H9 (cell line): Measurements from ENCODE around the gene ARF1. TPM values are rescaled to one million over a fixed set of nuclear protein-coding genes. Genes with fewer than 3 reads are reported as not detected.
"Not testable (repeated sequence)": the region's sequence is repeated elsewhere in the genome, so short reads cannot be mapped to it uniquely, and the experiment has no call there.

Experiments used
- DNase-seq: peaks from one replicate; pipeline ENCODE4 v3.0.0-alpha.2; 2017
- H2AFZ ChIP-seq: one replicate; pipeline ENCODE4 v1.6.1; 2013; ENCODE audit warnings: mild to moderate bottlenecking, low read length, control low read depth, moderate library complexity
- H2AK5ac ChIP-seq: 2 replicates; pipeline ENCODE4 v1.6.1; 2013; ENCODE audit warnings: low read length, control low read depth, mixed read lengths; ENCODE audit not compliant: insufficient read length
- H2BK120ac ChIP-seq: one replicate; pipeline ENCODE4 v1.6.1; 2013; ENCODE audit warnings: low read depth, mild to moderate bottlenecking, low read length, control low read depth, inconsistent platforms; ENCODE audit not compliant: poor library complexity, severe bottlenecking
- H2BK12ac ChIP-seq: 2 replicates; pipeline ENCODE4 v1.6.1; 2013; ENCODE audit warnings: low read length, control low read depth, mixed read lengths, low read depth; ENCODE audit not compliant: insufficient read length
- H2BK15ac ChIP-seq: 2 replicates; pipeline ENCODE4 v1.6.1; 2013; ENCODE audit warnings: low read depth, low read length, control low read depth
- H2BK20ac ChIP-seq: one replicate; pipeline ENCODE4 v1.6.1; 2013; ENCODE audit warnings: low read depth, mild to moderate bottlenecking, low read length, control low read depth, inconsistent platforms; ENCODE audit not compliant: poor library complexity, severe bottlenecking
- H2BK5ac ChIP-seq: 2 replicates; pipeline ENCODE4 v1.6.1; 2013; ENCODE audit warnings: low read length, control low read depth, mixed read lengths; ENCODE audit not compliant: insufficient read length
- H3K14ac ChIP-seq: 2 replicates; pipeline ENCODE4 v1.6.1; 2013; ENCODE audit warnings: low read length, control low read depth; ENCODE audit not compliant: insufficient read depth
- H3K18ac ChIP-seq: 2 replicates; pipeline ENCODE4 v1.6.1; 2013; ENCODE audit warnings: low read depth, mild to moderate bottlenecking, mixed read lengths, low read length, control low read depth; ENCODE audit not compliant: insufficient read length
- H3K23ac ChIP-seq: 2 replicates; pipeline ENCODE4 v1.6.1; 2013; ENCODE audit warnings: low read length, control low read depth, mixed read lengths, low read depth; ENCODE audit not compliant: insufficient read length
- H3K23me2 ChIP-seq: 2 replicates; pipeline ENCODE4 v1.6.1; 2013; ENCODE audit warnings: low read depth, mild to moderate bottlenecking, mixed read lengths, low read length, control low read depth; ENCODE audit not compliant: insufficient read length, poor library complexity, severe bottlenecking
- H3K27ac ChIP-seq: 2 replicates; pipeline ENCODE4 v1.5.1; 2013; ENCODE audit warnings: low read length, control low read depth, mixed read lengths, low read depth; ENCODE audit not compliant: insufficient read length
- H3K27me3 ChIP-seq: 2 replicates; pipeline ENCODE4 v1.6.1; 2013; ENCODE audit warnings: low read length, control low read depth, inconsistent platforms; ENCODE audit not compliant: insufficient read depth
- H3K4ac ChIP-seq: 2 replicates; pipeline ENCODE4 v1.6.1; 2013; ENCODE audit warnings: low read depth, mild to moderate bottlenecking, control low read depth, inconsistent platforms, low read length, moderate library complexity
- H3K4me1 ChIP-seq: 2 replicates; pipeline ENCODE4 v1.6.1; 2013; ENCODE audit warnings: low read length, control low read depth, inconsistent platforms; ENCODE audit not compliant: insufficient read depth
- H3K4me2 ChIP-seq: 2 replicates; pipeline ENCODE4 v1.6.1; 2013; ENCODE audit warnings: low read length, control low read depth, mixed read lengths; ENCODE audit not compliant: insufficient read length, insufficient read depth
- H3K56ac ChIP-seq: 2 replicates; pipeline ENCODE4 v1.6.1; 2013; ENCODE audit warnings: low read depth, mild to moderate bottlenecking, mixed read lengths, low read length, control low read depth; ENCODE audit not compliant: insufficient read length
- H3K79me1 ChIP-seq: 2 replicates; pipeline ENCODE4 v1.6.1; 2013; ENCODE audit warnings: low read depth, mild to moderate bottlenecking, moderate library complexity, low read length, control low read depth, inconsistent platforms; ENCODE audit not compliant: insufficient read depth, poor library complexity, severe bottlenecking
- H3K79me2 ChIP-seq: 2 replicates; pipeline ENCODE4 v1.6.1; 2013; ENCODE audit warnings: low read length, control low read depth, inconsistent platforms; ENCODE audit not compliant: insufficient read depth
- H3K9ac ChIP-seq: 2 replicates; pipeline ENCODE4 v1.6.1; 2013; ENCODE audit warnings: low read length, control low read depth, mixed read lengths; ENCODE audit not compliant: insufficient read length; ENCODE audit errors: extremely low read depth
- H3K9me3 ChIP-seq: one replicate; pipeline ENCODE4 v1.6.1; 2013; ENCODE audit warnings: low read depth, low read length, inconsistent platforms; ENCODE audit not compliant: control insufficient read depth
- H3T11ph ChIP-seq: one replicate; pipeline ENCODE4 v1.6.1; 2013; ENCODE audit warnings: mild to moderate bottlenecking, low read length, control low read depth, inconsistent platforms
- H4K20me1 ChIP-seq: one replicate; pipeline ENCODE4 v1.6.1; 2013; ENCODE audit not compliant: control insufficient read depth, insufficient read length, insufficient read depth
- H4K5ac ChIP-seq: 2 replicates; pipeline ENCODE4 v1.6.1; 2013; ENCODE audit warnings: low read depth, mild to moderate bottlenecking, mixed read lengths, low read length, control low read depth; ENCODE audit not compliant: insufficient read length
- H4K8ac ChIP-seq: replicated peaks from 2 replicates; pipeline ENCODE4 v1.6.1; 2013; ENCODE audit warnings: low read length, control low read depth, mixed read lengths, low read depth; ENCODE audit not compliant: insufficient read length
- H4K91ac ChIP-seq: 2 replicates; pipeline ENCODE4 v1.6.1; 2013; ENCODE audit warnings: low read depth, mild to moderate bottlenecking, moderate library complexity, mixed read lengths, low read length, control low read depth; ENCODE audit not compliant: insufficient read length
- H3K27ac Mint-ChIP-seq, 3 experiments: 2 replicates in 2 of 3; 3 replicates in 1 of 3; pipeline ENCODE4 v1.8.0; 2020 to 2021; ENCODE audit warnings: mixed read lengths in 3 of 3, mild to moderate bottlenecking in 1 of 3, moderate library complexity in 1 of 3
- H3K27me3 Mint-ChIP-seq: 2 replicates; pipeline ENCODE4 v1.8.0; 2021; ENCODE audit warnings: low read depth, mild to moderate bottlenecking, moderate library complexity, mixed read lengths
- H3K36me3 Mint-ChIP-seq, 3 experiments: 2 replicates in 2 of 3; 3 replicates in 1 of 3; pipeline ENCODE4 v1.8.0; 2020 to 2021; ENCODE audit warnings: low read depth in 3 of 3, mixed read lengths in 3 of 3; ENCODE audit not compliant: insufficient read depth in 1 of 3
- H3K4me1 Mint-ChIP-seq, 2 experiments: 2 replicates each; pipeline ENCODE4 v1.8.0; 2020; ENCODE audit warnings: mixed read lengths in 2 of 2
- H3K4me3 Mint-ChIP-seq, 2 experiments: 2 replicates in 1 of 2; 3 replicates in 1 of 2; pipeline ENCODE4 v1.8.0; 2020 to 2021; ENCODE audit warnings: mild to moderate bottlenecking in 2 of 2, mixed read lengths in 2 of 2, moderate library complexity in 1 of 2
- H3K9me3 Mint-ChIP-seq, 2 experiments: 2 replicates in 1 of 2; 3 replicates in 1 of 2; pipeline ENCODE4 v1.8.0; 2020; ENCODE audit warnings: mild to moderate bottlenecking in 2 of 2, mixed read lengths in 2 of 2, moderate library complexity in 1 of 2
- CTCF ChIP-seq: fragments of 200-600 bp; sonication (generic); conservative IDR thresholded peaks from 3 replicates; pipeline ENCODE4 v1.8.0; 2021; ENCODE audit warnings: antibody characterized with exemption, mild to moderate bottlenecking
- WGBS: extraction: QIAGEN DNeasy Blood & Tissue Kit; methylation state at CpG from one replicate; pipeline ENCODE4 v1.1.7; 2013; ENCODE audit warnings: missing lambda C conversion rate, low lambda C conversion rate, mixed read lengths; ENCODE audit not compliant: insufficient read length; ENCODE audit errors: extremely low coverage; 5-methylcytosine and 5-hydroxymethylcytosine counted together
- total RNA-seq: library from RNA; stranded (reverse); gene quantifications from 2 replicates; pipeline ENCODE4 v1.2.1, GENCODE V29; 2021

The ARF1 gene
- total RNA-seq, 1 experiment from 2014 or later, result 258 TPM

- Histone ChIP-seq H3K79me2 (no peaks in the 10 kb centered on the region), H3T11ph (no peak overlapping the region), H3K27ac (no peak overlapping the region), H4K91ac (no peak overlapping the region), H2AK5ac (no peak overlapping the region), H4K20me1 (no peaks in the 10 kb centered on the region), H3K27me3 (no peaks in the 10 kb centered on the region), H3K4me2 (no peak overlapping the region), H3K9ac (no peak overlapping the region), H2BK12ac (no peak overlapping the region), H3K23me2 (peaks cover 10% of the 10 kb centered on the region), H3K18ac (no peak overlapping the region), H2BK15ac (no peak overlapping the region), H3K23ac (no peak overlapping the region), H2BK5ac (no peak overlapping the region), H3K4me1 (no peaks in the 10 kb centered on the region), H2BK120ac (no peak overlapping the region), H4K5ac (no peak overlapping the region), H2BK20ac (no peak overlapping the region), H3K56ac (no peak overlapping the region), H4K8ac (no peak overlapping the region), H3K4ac (no peak overlapping the region), H3K9me3 (no peaks in the 10 kb centered on the region), H3K79me1 (peaks cover 3% of the 10 kb centered on the region), H2AFZ (no peak overlapping the region), H3K14ac (no peak overlapping the region)
- no CpG with 5 or more reads among the region's 7 CpGs for WGBS
- Mint-ChIP-seq H3K27me3 (peaks cover 16% of the 10 kb centered on the region), H3K4me1 (peaks cover 12 to 15% of the 10 kb centered on the region in 2 experiments), H3K27ac (no peak overlapping the region; a peak in 1 of 7 replicates), H3K4me3 (peak overlapping the region in 1 of 2 experiments; percentile 88; a peak in 4 of 5 replicates), H3K36me3 (peaks cover 15 to 18% (median 16%) of the 10 kb centered on the region in 3 experiments; a peak in 6 of 7 replicates), H3K9me3 (peaks cover 0 to 7% of the 10 kb centered on the region in 2 experiments; a peak in 3 of 5 replicates)
- TF ChIP-seq CTCF, result no peak
- no peak for DNase-seq
These were observed 28.0 kb downstream of the ARF1 start for GRCh38 chr1:228110556-228110955.

GRCh38 chr1:228111315-228111714, 28.8 kb downstream of the ARF1 start:
- H2AK5ac ChIP-seq, H3K4me1 ChIP-seq, H3K4me2 ChIP-seq, H4K91ac ChIP-seq, H3K4ac ChIP-seq, H4K8ac ChIP-seq, H2BK120ac ChIP-seq, DNase-seq, H3K18ac ChIP-seq, H3K14ac ChIP-seq, H3K79me1 ChIP-seq, H3K9ac ChIP-seq, H2AFZ ChIP-seq, H2BK12ac ChIP-seq, H3K9me3 ChIP-seq, H3K23me2 ChIP-seq, H3K9me3 Mint-ChIP-seq, H4K20me1 ChIP-seq, H3K27ac ChIP-seq, H2BK20ac ChIP-seq, H4K5ac ChIP-seq, H2BK15ac ChIP-seq, H3K27ac Mint-ChIP-seq, H3K27me3 ChIP-seq, H3K79me2 ChIP-seq, H3K56ac ChIP-seq, H3K4me3 Mint-ChIP-seq, H3T11ph ChIP-seq, H3K23ac ChIP-seq, H2BK5ac ChIP-seq: not testable (repeated sequence)
- H3K36me3 Mint-ChIP-seq, result peaks cover 12 to 15% (median 15%) of the 10 kb centered on the region in 3 experiments; a peak in 6 of 7 replicates
- H3K4me1 Mint-ChIP-seq, result peaks cover 12 to 15% of the 10 kb centered on the region in 2 experiments
- peaks cover 16% of the 10 kb centered on the region for H3K27me3 Mint-ChIP-seq
- no CpG with 5 or more reads among the region's 6 CpGs for WGBS
